ENCODE data around the gene CLNK. TPM values are rescaled to one million over a fixed set of nuclear protein-coding genes. Genes with fewer than 3 reads are reported as not detected.

Gene CLNK
- polyA plus RNA-seq, 3 donors = not detected

DNA sequence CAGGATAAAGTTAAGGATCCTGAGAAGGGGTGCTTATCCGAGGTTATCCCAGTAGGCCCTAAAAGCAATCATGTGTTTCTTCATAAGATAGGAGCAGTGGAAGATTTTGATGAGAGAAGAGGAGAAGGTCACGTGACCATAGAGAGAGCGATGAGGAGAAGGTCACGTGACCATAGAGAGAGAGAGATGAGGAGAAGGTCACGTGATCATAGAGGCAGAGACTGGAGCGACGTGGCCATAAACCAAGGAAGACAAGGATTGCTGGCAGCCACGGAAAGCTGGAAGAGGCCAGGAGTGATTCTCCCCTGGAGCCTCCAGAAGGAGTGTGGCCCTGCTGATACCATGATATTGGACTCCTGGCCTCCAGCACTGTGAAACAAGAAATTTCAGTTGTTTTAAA, 188.9 kb downstream of the CLNK start:
- no peaks in the 10 kb centered on the region for H3K4me1 Mint-ChIP-seq
- H3K4me3 ChIP-seq (replicated peaks in 1 of 3; ENCODE audit: low read depth in 2 of 3, low read length in 3 of 3) = no peak overlapping the region
- no peaks in the 10 kb centered on the region for H3K36me3 Mint-ChIP-seq
- peaks cover 0 to 2% (median 2%) of the 10 kb centered on the region in 3 donors for H3K27me3 Mint-ChIP-seq (ENCODE audit: low read depth in 3 of 3)
- H3K9me3 ChIP-seq (replicated peaks in 1 of 2; ENCODE audit: control insufficient read depth in 1 of 2, insufficient read depth in 1 of 2, low read length in 2 of 2) = no peaks in the 10 kb centered on the region
- no peak overlapping the region for H3K4me3 Mint-ChIP-seq
- H3K79me2 ChIP-seq (ENCODE audit: insufficient read depth, low read length) = no peaks in the 10 kb centered on the region
- no peak overlapping the region for H3K4me2 ChIP-seq (replicated peaks; ENCODE audit: extremely low read depth, low read length, poor library complexity, severe bottlenecking)
- intact Hi-C loops (cut with micrococcal nuclease) = no loop called here
- no peaks in the 10 kb centered on the region for H3K27me3 ChIP-seq (ENCODE audit: control insufficient read depth in 2 of 2, insufficient read depth in 2 of 2, low read length in 2 of 2)
- no peak overlapping the region for H2AFZ ChIP-seq (ENCODE audit: insufficient read depth, low read depth, low read length, poor library complexity, severe bottlenecking)
- H3K9me3 Mint-ChIP-seq = peaks cover 0 to 2% (median 0%) of the 10 kb centered on the region in 7 donors
- WGBS (ENCODE audit: insufficient coverage) = 94% methylated on average over 8 of the region's 8 CpGs
- no peaks in the 10 kb centered on the region for H3K4me1 ChIP-seq (ENCODE audit: control insufficient read depth in 1 of 2, insufficient read depth in 2 of 2, low read length in 2 of 2)
- TF ChIP-seq, protein P1, sequence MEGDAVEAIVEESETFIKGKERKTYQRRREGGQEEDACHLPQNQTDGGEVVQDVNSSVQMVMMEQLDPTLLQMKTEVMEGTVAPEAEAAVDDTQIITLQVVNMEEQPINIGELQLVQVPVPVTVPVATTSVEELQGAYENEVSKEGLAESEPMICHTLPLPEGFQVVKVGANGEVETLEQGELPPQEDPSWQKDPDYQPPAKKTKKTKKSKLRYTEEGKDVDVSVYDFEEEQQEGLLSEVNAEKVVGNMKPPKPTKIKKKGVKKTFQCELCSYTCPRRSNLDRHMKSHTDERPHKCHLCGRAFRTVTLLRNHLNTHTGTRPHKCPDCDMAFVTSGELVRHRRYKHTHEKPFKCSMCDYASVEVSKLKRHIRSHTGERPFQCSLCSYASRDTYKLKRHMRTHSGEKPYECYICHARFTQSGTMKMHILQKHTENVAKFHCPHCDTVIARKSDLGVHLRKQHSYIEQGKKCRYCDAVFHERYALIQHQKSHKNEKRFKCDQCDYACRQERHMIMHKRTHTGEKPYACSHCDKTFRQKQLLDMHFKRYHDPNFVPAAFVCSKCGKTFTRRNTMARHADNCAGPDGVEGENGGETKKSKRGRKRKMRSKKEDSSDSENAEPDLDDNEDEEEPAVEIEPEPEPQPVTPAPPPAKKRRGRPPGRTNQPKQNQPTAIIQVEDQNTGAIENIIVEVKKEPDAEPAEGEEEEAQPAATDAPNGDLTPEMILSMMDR (IDR thresholded peaks at IDR 0.05) = no peak
- no peaks in the 10 kb centered on the region for H3K36me3 ChIP-seq (replicated peaks in 1 of 2; ENCODE audit: control insufficient read depth in 1 of 2, insufficient read depth in 2 of 2, low read length in 2 of 2)
- no peak for DNase-seq
- H3K27ac Mint-ChIP-seq = no peak overlapping the region
- no peak overlapping the region for H3K27ac ChIP-seq (ENCODE audit: low read depth in 1 of 2, low read length in 2 of 2)
- H3K9ac ChIP-seq (ENCODE audit: insufficient read depth, low read length, poor library complexity, severe bottlenecking) = no peak overlapping the region
- no peaks in the 10 kb centered on the region for H4K20me1 ChIP-seq (ENCODE audit: insufficient read depth, low read length)

DNA sequence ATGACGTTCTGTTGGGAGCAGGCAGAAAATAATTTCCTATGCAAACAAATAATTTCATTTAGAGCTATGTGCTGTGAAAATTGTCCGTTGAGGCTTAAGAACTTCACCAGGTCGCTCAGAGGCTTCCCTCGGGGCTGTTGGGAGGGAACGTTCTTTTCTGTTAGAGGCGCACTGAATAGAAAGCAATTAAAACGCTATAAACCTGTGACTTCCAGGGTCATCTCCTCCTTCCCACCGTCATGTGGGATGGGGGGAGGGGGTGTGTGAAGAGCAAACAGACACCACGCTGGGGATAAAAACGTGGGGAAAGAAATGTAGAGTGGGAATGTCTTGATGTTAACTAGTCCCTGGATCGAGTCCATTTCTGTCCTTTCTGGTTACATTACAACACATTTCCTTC, 192.1 kb downstream of the CLNK start:
- Histone ChIP-seq H4K20me1 (ENCODE audit: insufficient read depth, low read length) (no peaks in the 10 kb centered on the region), H3K79me2 (ENCODE audit: insufficient read depth, low read length) (no peaks in the 10 kb centered on the region), H3K27ac (ENCODE audit: low read depth in 1 of 2, low read length in 2 of 2) (no peak overlapping the region), H3K9ac (ENCODE audit: insufficient read depth, low read length, poor library complexity, severe bottlenecking) (no peak overlapping the region), H3K4me1 (ENCODE audit: control insufficient read depth in 1 of 2, insufficient read depth in 2 of 2, low read length in 2 of 2) (no peaks in the 10 kb centered on the region), H2AFZ (ENCODE audit: insufficient read depth, low read depth, low read length, poor library complexity, severe bottlenecking) (no peak overlapping the region), H3K4me3 (replicated peaks in 1 of 3; ENCODE audit: low read depth in 2 of 3, low read length in 3 of 3) (no peak overlapping the region), H3K9me3 (replicated peaks in 1 of 2; ENCODE audit: control insufficient read depth in 1 of 2, insufficient read depth in 1 of 2, low read length in 2 of 2) (no peaks in the 10 kb centered on the region), H3K36me3 (replicated peaks in 1 of 2; ENCODE audit: control insufficient read depth in 1 of 2, insufficient read depth in 2 of 2, low read length in 2 of 2) (no peaks in the 10 kb centered on the region), H3K27me3 (ENCODE audit: control insufficient read depth in 2 of 2, insufficient read depth in 2 of 2, low read length in 2 of 2) (no peaks in the 10 kb centered on the region), H3K4me2 (replicated peaks; ENCODE audit: extremely low read depth, low read length, poor library complexity, severe bottlenecking) (no peak overlapping the region)
- H3K4me3 Mint-ChIP-seq = no peak overlapping the region
- intact Hi-C loops (cut with micrococcal nuclease) = no loop called here
- peaks cover 0 to 2% (median 0%) of the 10 kb centered on the region in 7 donors for H3K9me3 Mint-ChIP-seq
- no peak for DNase-seq
- H3K27ac Mint-ChIP-seq = no peak overlapping the region
- TF ChIP-seq, protein P1 (IDR thresholded peaks at IDR 0.05) = no peak
- WGBS (ENCODE audit: insufficient coverage) = 83% methylated on average over 3 of the region's 11 CpGs
- H3K4me1 Mint-ChIP-seq = no peaks in the 10 kb centered on the region
- peaks cover 0 to 5% (median 0%) of the 10 kb centered on the region in 3 donors for H3K27me3 Mint-ChIP-seq (ENCODE audit: low read depth in 3 of 3)
- H3K36me3 Mint-ChIP-seq = no peaks in the 10 kb centered on the region
